Mononuclear cell (primary cell): ENCODE measurements around the gene GORAB. TPM values are rescaled to one million over a fixed set of nuclear protein-coding genes. Genes with fewer than 3 reads are reported as not detected.

Experiments used
- H3K27me3 ChIP-seq: 2 replicates; pipeline ENCODE4 v1.6.0; 2011; ENCODE audit warnings: low read length, control low read depth; ENCODE audit not compliant: insufficient read depth
- H3K4me1 ChIP-seq: 2 replicates; pipeline ENCODE4 v1.5.1; 2011; ENCODE audit warnings: mild to moderate bottlenecking, low read length, control low read depth; ENCODE audit not compliant: insufficient read depth
- H3K4me3 ChIP-seq: 2 replicates; pipeline ENCODE4 v1.5.1; 2011; ENCODE audit warnings: mild to moderate bottlenecking, low read length, moderate library complexity
- H3K9me3 ChIP-seq: 2 replicates; pipeline ENCODE4 v1.5.1; 2011; ENCODE audit warnings: low read depth, mild to moderate bottlenecking, control low read depth, low read length
- total RNA-seq: library from RNA; depleted of rRNA; stranded (reverse); fragments of >200 nt; gene quantifications from one replicate; pipeline ENCODE4 v1.2.3, GENCODE V29; 2012

GORAB gene, protein sequence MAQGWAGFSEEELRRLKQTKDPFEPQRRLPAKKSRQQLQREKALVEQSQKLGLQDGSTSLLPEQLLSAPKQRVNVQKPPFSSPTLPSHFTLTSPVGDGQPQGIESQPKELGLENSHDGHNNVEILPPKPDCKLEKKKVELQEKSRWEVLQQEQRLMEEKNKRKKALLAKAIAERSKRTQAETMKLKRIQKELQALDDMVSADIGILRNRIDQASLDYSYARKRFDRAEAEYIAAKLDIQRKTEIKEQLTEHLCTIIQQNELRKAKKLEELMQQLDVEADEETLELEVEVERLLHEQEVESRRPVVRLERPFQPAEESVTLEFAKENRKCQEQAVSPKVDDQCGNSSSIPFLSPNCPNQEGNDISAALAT
- total RNA-seq, result 30.1 TPM

GRCh38 chr1:170531758-170532657 lies at the start of gene GORAB:
Gene GORAB, plus strand, starts transcription at chr1:170532166. Its CDS starts 58 bp downstream, at chr1:170532224.
- H3K9me3 ChIP-seq, result no peaks in the 10 kb centered on the region
- peak within 1 kb of the TSS; percentile 77 for H3K4me3 ChIP-seq
- H3K27me3 ChIP-seq, result no peaks in the 10 kb centered on the region
- peaks cover 15% of the 10 kb centered on the region for H3K4me1 ChIP-seq

- Histone ChIP-seq H3K4me1 (no peaks in the 10 kb centered on the region), H3K4me3 (no peak overlapping the region)
Measured at GRCh38 chr1:170483051-170483450, 48.9 kb upstream of the GORAB start.

GRCh38 chr1:170487503-170487902 lies 44.5 kb upstream of the GORAB start:
- Histone ChIP-seq H3K4me3 (no peak overlapping the region), H3K9me3 (no peaks in the 10 kb centered on the region), H3K4me1 (no peaks in the 10 kb centered on the region), H3K27me3 (no peaks in the 10 kb centered on the region)

More at GRCh38 chr1:170483051-170483450, 48.9 kb upstream of the GORAB start:
- Histone ChIP-seq H3K9me3 (no peaks in the 10 kb centered on the region), H3K27me3 (no peaks in the 10 kb centered on the region)

- peaks cover 4% of the 10 kb centered on the region for H3K4me1 ChIP-seq
- H3K4me3 ChIP-seq, result no peak overlapping the region
Measured at GRCh38 chr1:170491291-170491690, 40.7 kb upstream of the GORAB start.

DNA sequence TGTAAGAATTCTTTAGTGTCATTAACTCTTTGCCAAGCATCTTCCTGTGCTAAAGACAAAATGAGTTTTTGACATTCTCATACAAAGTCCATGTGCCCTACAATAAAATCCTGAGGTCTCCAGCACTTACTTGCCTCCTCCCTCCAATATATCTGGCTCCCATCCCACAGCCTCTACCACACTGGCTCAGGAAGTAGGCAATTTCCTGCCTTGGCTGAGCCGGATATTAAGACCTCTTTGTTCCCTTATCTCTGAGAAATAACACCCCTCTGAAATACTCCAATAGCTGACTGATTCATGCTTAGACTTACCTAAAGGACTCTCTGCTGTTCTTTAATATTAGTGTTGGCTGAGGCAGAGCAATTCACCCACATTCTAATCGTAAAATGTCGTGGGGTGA lies 37.6 kb upstream of the GORAB start:
- H3K4me1 ChIP-seq, result peaks cover 4% of the 10 kb centered on the region
- no peak overlapping the region for H3K4me3 ChIP-seq
- H3K27me3 ChIP-seq, result no peaks in the 10 kb centered on the region
- no peaks in the 10 kb centered on the region for H3K9me3 ChIP-seq

More at GRCh38 chr1:170491291-170491690, 40.7 kb upstream of the GORAB start:
- no peaks in the 10 kb centered on the region for H3K9me3 ChIP-seq
- H3K27me3 ChIP-seq, result no peaks in the 10 kb centered on the region

DNA sequence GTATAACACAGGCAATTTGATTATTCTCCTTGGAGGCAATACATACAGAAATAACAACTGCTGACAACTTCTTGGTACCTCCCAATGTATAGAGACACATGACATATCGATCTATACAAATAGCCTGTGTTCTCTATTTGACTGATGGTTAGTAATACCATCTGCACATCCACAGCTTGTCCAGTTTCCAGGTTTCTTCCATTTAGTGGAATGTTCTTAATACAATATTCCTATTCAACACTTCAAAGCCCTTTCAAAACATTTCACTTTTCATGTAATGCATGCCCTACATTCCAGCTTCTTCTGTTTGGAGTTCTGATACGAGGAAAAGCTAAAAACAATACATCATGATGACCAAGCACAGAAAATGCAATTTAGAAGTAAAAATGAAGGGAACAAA lies 37.0 kb upstream of the GORAB start:
- Histone ChIP-seq H3K9me3 (no peaks in the 10 kb centered on the region), H3K27me3 (no peaks in the 10 kb centered on the region), H3K4me3 (no peak overlapping the region), H3K4me1 (peaks cover 4% of the 10 kb centered on the region)

DNA sequence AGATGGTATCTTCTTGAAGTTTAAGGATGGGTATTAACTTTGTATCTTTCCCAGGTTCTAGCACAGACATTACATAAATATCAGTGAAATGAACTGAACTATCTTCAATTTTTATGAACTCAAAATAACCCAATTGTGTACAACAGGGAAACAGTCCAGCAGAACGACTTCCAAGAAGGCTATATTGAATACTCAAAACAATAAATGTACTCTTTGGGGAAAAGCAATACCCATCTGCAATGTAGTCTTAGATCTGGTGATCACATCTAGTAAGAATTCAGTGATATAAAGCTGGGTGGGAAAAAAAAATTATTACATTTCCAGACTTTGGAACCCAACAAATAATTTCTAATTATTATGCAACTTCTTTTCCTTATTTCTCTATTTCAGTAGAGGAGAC lies 33.1 kb upstream of the GORAB start:
- no peaks in the 10 kb centered on the region for H3K9me3 ChIP-seq
- H3K4me1 ChIP-seq, result peaks cover 4% of the 10 kb centered on the region
- H3K4me3 ChIP-seq, result no peak overlapping the region
- H3K27me3 ChIP-seq, result no peaks in the 10 kb centered on the region

- no peak overlapping the region for H3K4me3 ChIP-seq
- no peaks in the 10 kb centered on the region for H3K4me1 ChIP-seq
- peaks cover 2% of the 10 kb centered on the region for H3K27me3 ChIP-seq
- no peaks in the 10 kb centered on the region for H3K9me3 ChIP-seq
Measured at GRCh38 chr1:170503665-170504064, 28.3 kb upstream of the GORAB start.

GRCh38 chr1:170510163-170510562 lies 21.8 kb upstream of the GORAB start:
- peaks cover 5% of the 10 kb centered on the region for H3K27me3 ChIP-seq
- no peak overlapping the region for H3K4me3 ChIP-seq
- no peaks in the 10 kb centered on the region for H3K4me1 ChIP-seq
- no peaks in the 10 kb centered on the region for H3K9me3 ChIP-seq

GRCh38 chr1:170511038-170511437 lies 20.9 kb upstream of the GORAB start:
- no peak overlapping the region for H3K4me3 ChIP-seq
- no peaks in the 10 kb centered on the region for H3K4me1 ChIP-seq

GRCh38 chr1:170513138-170513537 lies 18.8 kb upstream of the GORAB start:
- H3K4me3 ChIP-seq, result no peak overlapping the region
- H3K4me1 ChIP-seq, result no peaks in the 10 kb centered on the region
- H3K27me3 ChIP-seq, result peaks cover 5% of the 10 kb centered on the region
- H3K9me3 ChIP-seq, result no peaks in the 10 kb centered on the region

More at GRCh38 chr1:170511038-170511437, 20.9 kb upstream of the GORAB start:
- Histone ChIP-seq H3K9me3 (no peaks in the 10 kb centered on the region), H3K27me3 (peaks cover 5% of the 10 kb centered on the region)

DNA sequence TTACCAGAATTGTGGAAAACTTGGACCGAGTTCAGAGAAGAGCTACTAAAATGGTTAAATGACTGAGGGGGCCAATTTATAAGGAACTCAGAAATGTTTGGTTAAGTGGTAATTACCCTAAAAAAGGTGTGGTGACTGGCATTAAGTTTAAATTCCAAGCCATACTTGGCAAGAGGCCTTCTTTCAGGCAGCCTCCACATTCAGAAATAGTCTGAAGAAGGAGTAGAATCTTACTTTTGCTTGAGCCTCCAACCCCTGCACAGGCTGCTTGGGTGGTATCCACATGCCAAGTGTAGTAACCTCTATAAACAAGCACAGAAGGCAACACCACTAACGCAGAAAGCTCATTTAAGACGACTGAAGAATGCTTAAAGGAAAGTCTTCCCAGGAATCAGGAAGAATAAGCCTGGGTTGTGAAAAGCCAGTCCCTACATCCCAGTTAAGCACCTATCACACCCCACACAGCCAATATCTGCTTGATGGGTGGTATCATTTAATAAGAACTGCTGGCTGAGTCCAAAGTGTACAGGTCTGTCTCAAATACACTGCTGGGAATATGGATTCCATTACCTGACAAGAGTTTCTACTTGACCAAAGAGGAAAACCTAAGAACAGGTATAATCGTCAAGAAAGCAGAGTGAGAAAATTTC lies 13.7 kb upstream of the GORAB start:
- no peak overlapping the region for H3K4me3 ChIP-seq
- no peaks in the 10 kb centered on the region for H3K4me1 ChIP-seq
- H3K27me3 ChIP-seq, result peaks cover 14% of the 10 kb centered on the region
- H3K9me3 ChIP-seq, result no peaks in the 10 kb centered on the region

- Histone ChIP-seq H3K4me3 (no peak overlapping the region), H3K4me1 (no peaks in the 10 kb centered on the region), H3K9me3 (no peaks in the 10 kb centered on the region), H3K27me3 (peaks cover 19% of the 10 kb centered on the region)
Measured at GRCh38 chr1:170518965-170519364, 13.0 kb upstream of the GORAB start.

DNA sequence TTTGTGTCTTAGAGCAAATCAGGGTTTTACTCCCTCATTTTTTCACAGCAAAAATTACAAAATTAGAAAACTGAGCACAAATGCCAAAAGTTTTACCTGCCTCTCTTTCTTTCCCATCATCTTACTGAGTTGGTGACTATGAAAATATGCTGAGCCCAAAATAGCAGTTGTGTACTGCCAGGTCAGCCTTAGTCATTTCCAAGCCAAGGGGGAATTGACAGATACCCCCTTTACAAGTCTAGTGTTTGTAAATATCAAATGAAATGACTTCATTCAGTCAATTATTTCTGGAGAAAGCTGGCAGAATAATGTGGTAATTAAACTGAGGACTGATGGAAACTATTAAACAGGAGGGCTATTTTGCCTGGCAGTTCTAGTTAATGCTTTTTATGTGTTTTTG lies 11.4 kb upstream of the GORAB start:
- Histone ChIP-seq H3K4me1 (no peaks in the 10 kb centered on the region), H3K27me3 (peaks cover 21% of the 10 kb centered on the region), H3K4me3 (no peak overlapping the region), H3K9me3 (no peaks in the 10 kb centered on the region)

DNA sequence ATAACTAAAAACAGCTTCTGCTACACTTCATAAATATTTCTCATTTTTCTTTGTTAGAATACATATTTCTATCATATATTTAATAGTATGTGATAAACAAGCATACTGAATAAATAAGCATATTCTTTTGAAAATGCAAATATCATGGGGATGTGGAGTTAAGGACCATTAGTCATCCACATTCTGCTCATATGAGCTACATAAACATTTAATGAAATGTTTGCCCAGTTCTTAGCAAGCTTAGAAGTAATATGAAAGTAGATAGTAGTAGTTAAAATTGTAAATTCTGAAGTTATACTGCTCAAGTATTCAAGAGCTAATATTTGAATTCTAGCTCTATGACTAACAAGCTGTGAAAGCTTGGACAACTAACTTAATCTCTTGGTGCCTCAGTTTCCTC lies 10.1 kb upstream of the GORAB start:
- Histone ChIP-seq H3K4me1 (no peaks in the 10 kb centered on the region), H3K4me3 (no peak overlapping the region), H3K27me3 (peaks cover 21% of the 10 kb centered on the region), H3K9me3 (no peaks in the 10 kb centered on the region)
